GM19240 (cell line): ENCODE results near the gene TECR.
"Not testable (repeated sequence)": the region's sequence is repeated elsewhere in the genome, so short reads cannot be mapped to it uniquely, and the experiment has no call there.

Source experiments
- DNase-seq: peaks from one replicate; pipeline ENCODE4 v3.0.0; 2011; ENCODE audit warnings: low spot score; ENCODE audit not compliant: insufficient read length

TECR gene

DNA sequence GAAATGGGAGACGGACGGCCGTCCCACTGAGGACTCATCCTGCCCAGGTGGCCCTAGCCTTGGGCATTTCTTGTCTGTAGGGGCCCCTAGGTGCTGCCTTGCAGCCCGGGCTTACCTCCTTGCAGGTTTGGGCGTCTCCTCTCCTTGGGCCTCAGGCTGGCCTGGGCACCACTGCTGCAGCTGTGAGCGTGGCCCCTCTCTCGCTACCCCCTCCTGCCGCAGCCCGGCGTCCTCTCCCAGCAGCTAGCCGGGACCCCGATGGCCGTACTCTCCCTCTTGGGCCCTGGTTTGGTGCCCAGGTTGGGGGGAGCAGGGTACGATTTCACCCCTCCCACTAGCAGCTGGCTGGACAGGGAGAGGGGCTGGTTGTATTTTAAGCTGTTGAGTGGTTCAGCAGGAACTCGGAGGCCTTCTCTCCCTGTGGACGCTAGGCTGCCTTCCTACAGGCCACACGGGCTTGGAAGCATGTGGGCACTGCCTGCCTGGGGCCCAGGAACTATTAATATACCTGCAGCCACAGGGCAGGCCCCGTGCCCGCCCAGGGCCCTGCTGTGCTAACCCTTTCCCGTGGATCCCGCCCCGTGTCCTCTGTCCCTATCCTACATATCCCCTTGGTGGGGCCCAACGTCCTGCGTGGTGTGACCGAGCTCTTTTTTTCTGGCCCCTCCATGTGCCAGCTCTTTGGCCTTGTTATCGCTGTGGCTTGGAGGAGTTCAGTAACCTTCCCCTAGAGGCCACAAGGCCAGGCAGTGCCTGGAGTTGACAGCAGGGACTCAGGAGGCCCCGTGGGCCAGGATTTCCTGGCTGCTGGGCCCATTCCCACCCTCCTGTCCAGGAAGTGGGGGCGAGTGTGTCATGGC, 30.8 kb downstream of the TECR start:
- DNase-seq: no peak

DNA sequence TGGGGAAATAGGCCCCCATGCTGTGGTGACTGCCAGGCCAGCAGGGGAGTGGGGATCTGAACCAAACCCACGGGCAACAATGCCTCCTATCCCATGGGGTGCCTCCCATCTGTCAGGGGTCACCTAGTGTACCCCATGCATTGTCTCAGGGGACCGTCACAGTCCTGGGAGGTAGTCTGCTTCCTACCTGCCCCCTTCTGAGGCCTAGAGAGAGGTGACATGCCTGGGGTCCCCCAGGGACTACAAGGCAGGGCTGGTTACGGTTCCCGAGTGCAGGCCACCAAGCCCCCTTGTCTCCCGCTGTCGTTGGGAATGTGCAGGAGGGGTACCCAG, 31.3 kb downstream of the TECR start:
- DNase-seq: no peak

DNA sequence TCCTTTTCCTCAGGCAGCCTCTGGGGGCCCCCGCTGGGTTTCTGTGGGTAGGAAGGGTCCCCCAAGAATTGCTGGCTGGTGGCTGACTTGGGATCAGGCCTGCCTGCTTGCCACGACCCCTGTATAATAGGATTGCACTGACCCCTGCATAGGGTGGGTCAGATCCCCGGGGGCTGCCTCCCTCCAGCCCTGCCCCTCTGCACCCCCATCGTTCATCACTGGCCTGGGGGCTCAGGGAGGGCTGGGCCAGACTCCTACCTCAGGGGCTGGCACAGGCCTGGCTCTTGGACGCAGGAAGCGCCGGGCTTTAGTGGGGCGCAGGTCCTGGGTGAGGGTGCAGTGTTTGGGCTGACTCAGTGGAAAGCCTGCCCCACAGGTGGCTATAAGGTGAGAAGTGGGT, 31.9 kb downstream of the TECR start:
- DNase-seq: no peak

DNA sequence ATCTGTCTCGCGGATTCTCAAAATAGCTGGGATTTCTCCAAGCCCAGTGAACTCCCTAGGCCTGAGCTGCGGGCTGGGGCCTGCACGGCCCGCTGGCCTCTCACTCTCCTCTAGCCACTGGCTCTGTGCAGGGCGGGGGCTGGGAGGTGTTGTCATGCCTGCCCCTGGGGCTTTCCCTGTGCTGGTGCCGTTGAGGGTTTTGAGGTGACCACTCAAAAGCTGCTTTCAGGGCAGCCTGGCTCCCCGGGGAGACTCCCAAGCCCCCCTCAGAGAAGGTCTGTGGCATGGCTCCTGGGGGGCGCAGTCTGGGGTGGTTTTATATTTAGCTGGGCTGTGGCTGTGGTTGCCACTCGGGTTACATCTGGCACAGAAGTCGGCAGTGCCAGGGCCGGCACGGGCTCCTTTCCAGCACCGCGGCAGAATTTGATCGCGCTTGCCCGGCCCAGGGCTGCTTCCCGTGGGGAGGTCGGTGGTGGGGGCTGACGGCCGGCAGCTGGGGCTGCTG, 32.5 kb downstream of the TECR start:
- DNase-seq: no peak

DNA sequence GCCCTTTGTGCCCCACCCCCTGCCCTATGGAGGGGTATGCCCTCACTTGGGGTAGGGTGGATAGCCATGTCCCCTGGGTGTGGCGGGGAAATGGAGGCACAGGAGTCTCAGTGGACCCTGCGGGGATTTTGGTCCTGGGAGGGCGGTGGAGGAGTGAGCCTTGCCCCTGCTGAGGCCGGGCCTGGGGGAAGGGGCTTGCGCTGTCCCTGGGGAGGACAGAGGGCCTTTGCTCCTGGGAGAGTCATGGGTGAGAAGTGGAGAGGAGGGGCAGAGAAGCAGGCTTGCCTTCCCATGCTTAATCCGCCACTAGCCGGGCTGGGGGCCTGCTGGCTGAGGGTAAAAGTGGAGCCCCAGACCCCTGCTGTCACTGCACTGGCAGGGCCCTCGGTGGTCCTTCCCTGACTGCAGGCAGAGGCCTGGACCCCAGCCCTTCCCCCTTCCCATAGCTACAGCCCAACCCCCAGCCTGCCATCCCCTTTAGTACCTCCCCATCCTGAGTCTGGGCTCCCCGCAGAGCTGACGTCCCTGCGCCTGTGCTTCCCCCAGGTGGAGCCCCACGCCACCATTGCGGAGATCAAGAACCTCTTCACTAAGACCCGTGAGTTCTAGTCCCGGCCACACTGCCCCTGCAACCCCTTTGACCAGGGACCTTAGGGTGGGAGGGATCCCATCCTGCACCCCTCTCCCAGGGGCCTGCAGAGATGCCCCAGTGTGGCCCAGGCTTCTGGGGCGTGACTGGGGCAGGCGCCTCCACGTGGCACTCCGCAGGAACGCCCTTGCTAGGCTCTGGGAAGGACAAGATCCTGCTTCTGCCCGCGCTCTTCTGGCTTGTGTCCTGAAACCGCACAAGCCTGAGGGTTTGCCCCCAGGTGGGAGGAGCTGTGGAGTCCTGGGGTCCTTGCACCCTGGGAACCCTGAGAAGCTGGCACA, 33.5 kb downstream of the TECR start:
- no peak for DNase-seq

DNA sequence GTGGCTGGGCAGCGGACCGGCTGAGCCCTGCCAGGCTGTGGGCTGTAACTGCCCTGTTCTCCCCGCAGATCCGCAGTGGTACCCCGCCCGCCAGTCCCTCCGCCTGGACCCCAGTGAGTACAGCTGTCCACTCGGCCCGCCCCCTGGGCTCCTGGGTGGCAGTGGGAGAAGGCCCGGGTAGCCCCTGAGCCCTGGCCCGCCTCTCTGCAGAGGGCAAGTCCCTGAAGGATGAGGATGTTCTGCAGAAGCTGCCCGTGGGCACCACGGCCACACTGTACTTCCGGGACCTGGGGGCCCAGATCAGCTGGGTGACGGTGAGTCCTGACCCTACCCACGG, 34.2 kb downstream of the TECR start:
- DNase-seq: no peak

DNA sequence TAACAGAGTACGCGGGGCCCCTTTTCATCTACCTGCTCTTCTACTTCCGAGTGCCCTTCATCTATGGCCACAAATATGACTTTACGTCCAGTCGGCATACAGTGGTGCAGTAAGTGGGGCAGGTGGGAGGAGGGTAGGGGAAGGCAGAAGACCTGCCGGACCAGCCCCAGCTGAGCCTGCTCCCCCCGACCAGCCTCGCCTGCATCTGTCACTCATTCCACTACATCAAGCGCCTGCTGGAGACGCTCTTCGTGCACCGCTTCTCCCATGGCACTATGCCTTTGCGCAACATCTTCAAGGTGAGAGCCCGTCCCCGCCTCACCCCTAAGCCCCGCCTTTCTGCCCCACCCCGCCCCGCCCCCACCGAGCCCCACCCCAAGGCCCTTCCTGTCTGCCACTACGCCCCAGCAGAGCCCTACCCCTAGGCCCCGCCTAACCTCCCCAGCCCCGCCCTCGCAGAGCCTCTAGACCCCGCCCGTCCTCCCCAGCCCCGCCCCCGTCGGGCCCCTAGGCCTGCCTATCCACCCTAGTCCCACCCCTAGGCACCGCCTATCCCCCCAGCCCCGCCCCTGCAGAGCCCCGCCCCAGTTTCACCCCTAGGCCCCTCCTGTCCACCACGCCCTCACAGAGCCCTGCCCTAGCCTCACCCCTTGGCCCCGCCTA, 34.7 kb downstream of the TECR start:
- DNase-seq: no peak

DNA sequence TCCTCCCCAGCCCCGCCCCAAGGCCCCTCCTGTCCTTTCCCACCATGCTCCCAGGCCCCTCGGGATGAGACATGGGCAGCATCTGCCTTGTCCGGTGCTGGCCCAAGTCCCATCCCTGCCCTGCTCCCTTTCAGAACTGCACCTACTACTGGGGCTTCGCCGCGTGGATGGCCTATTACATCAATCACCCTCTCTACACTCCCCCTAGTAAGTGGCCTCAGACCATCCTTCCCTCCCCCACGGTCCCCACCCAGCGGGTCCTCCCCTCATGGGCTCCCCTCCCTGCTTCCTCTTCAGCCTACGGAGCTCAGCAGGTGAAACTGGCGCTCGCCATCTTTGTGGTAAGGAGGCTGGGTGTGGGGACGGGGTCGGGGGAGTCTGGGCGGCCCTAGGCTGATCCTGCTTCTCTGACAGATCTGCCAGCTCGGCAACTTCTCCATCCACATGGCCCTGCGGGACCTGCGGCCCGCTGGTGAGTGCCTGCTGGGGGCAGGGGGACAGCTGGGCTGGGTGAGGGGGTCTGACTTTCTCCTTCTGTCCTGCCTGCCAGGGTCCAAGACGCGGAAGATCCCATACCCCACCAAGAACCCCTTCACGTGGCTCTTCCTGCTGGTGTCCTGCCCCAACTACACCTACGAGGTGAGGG, 35.4 kb downstream of the TECR start:
- not testable (repeated sequence) for DNase-seq

DNA sequence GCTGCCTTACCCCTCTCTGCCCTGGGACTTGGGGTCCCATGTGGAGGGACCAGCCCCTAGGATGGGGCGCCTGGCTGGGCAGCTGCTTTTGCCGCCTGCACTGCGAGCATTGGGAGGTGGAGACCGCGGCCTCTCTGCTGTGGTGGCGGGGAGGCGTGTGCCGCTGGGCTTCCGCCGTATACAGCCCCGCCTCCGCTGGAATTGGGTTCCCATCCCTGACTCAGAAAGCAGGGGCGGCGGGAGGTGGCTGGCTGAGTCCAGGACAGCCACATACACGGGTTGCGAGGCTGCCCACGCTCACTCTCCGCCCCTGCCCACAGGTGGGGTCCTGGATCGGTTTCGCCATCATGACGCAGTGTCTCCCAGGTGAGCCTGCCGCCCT, 35.9 kb downstream of the TECR start:
- no peak for DNase-seq

DNA sequence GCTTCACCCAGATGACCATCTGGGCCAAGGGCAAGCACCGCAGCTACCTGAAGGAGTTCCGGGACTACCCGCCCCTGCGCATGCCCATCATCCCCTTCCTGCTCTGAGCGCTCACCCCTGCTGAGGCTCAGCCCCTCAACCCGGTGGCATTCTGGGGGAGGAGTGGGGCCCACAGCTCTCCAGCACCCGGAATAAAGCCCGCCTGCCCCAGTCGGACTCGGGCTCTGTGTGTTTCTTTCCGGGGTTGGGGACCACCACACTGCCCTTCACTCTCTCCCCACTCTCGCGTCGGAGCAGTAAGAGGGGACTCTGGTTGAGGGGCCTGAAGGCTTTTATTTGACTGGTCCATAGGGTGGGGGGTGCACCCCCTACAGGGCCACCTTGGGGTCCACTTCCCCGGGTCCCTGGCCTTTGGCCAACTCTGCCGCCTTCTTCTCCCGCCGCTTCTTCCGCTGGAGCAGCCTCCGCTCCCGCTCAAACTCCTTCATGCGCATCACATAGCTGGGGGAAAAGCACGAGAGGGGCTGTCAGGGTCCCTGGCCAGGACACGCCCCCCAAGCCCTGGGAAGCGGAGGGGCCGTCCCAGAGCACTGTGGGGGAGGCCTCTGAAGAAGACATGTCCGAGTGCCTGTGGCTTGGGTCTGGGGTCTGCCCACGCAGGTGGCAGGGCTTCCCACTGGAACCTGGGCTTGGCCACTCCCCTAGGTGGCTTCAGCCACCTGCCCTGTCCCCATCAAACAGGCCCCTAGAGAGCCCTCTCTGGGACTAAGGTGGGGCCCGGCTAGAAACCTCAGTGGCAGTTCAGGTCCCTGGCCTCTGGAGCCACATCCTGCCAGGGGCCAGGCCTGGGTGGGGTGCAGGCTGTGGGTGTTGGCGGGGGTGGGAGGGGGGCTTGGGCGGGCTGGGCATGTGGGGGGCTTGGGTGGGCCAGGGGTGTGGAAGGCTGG, 36.6 kb downstream of the TECR start:
- DNase-seq: no peak

DNA sequence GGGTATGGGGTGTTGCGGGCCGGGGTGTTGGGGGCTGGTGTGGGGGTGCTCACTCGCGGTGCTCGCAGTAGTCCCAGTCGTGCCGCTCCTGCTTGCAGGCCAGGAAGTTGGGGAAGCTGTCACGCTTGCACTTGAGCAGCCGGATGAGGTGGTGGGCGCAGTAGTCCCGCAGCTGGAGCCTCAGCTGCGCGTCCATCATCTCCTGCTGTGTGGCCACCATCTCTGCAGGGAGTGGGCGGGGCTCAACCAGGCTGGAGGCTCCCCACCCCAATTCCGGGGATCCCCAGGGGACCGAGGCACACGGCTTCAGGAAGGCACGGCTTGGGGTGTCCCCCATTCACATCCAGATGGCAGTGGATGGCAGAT, 37.3 kb downstream of the TECR start:
- no peak for DNase-seq

DNA sequence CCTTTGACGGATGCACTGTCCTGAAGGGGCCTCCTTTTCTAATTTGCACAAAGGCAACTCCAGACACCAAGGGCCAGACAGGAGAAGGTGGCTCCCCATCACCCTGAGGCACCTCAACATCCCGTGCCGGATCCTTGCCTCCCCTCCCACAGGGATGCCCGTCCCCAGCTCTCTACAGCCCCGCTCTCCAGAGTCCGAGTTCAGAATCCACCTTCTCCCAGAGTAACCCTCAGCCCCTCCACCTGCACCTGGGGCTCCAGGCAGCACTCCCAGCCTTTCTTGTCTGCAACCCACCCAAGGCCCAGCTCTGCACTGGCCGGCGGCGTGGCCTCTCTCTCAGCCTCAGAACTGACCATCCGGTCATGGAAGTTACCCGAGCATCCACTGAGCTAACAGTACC, 37.7 kb downstream of the TECR start:
- DNase-seq: no peak

DNA sequence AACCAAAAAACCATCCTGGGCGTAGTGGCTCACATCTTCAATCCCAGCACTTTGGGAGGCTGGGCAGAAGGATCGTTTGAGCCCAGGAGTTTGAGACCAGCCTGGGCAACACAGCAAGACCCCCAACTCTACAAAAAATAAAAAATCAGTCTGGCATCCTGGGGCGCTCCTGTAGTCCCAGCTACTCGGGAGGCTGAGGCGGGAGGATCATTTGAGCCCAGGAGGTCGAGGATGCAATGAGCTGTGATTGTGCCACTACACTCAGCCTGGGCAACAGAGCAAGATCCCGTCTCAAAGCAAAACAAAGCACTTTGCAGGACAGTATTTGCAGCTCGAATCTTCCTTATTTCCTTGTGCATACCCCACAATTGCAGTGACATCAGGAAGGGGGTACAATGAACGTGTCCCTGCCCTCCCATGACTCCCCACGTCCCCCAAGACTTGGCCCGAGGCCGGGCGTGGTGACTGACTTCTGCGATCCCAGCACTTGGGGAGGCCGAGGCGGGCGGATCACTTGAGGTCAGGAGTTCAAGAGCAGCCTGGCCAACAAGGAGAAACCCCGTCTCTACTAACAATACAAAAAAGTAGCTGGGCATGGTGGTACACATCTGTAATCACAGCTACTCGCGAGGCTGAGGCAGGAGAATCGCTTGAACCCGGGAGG, 41.6 kb downstream of the TECR start:
- DNase-seq: no peak

DNA sequence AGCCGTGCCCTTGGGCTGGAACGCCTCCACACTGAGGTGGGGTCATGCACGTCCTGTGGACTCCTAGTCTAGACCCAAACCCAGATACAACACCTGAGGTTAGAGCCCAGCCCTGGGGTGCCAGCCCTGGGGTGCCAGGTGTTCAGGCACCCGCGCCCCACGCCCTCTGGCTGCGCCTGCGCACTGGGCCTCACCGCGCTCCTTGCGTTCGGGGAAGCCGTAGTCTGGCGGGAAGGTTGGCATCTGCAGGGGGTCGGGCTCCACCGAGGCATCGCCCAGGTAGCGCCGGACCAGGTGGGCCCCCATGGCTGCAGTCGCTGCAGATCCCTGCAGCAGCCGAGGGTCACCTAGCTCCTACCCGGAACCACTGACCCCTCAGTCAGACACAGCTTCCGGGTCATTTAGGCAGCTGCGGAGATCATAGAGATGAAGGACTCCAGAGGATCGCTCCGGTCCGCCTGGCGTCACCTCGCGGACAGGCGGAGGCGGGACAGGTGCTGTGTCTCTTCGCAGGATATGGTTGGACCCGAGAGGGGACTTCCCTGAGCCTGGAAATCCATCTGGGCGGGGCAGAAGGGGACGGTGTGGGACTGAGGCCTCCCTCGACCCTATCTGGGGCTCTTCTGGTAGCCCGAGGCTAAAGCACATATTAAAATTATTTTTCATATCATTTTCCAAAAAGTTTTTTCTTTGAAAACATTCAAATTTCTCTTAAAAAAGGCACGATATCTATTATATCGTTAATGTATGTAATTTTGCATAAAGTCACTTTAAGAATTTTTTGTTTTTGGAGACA, 42.5 kb downstream of the TECR start, which contains the start of gene NDUFB7:
Gene NDUFB7 (minus strand): TSS at position 372 of the 796 bp plus-strand sequence. CDS start 66 bp downstream, at position 306.
- peak; percentile 68 for DNase-seq

DNA sequence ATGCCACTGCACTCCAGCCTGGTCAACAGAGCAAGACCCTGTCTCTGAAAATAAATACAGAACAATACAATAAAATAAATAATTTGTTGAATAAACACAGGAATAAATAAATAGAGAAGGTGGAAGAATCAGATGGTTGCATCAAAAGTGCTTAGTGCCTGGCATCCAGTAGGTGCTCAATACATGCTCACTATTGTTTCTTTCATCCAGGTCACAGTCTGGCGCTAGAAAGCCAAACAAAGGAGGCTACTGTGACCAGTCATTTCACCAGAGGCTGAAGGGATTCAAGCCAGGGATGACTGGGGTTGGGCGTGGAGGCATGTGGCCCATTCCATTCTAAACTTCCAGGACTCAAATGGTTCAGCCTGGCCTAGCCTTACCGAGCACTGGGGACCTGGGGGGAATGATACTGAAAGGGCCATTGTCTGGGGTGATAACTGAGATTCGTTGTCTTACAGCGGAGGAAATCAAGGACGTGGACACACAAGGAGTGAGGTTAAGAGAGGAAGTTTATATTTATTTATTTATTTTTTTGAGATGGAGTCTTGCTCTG, 46.1 kb downstream of the TECR start:
- DNase-seq: no peak

DNA sequence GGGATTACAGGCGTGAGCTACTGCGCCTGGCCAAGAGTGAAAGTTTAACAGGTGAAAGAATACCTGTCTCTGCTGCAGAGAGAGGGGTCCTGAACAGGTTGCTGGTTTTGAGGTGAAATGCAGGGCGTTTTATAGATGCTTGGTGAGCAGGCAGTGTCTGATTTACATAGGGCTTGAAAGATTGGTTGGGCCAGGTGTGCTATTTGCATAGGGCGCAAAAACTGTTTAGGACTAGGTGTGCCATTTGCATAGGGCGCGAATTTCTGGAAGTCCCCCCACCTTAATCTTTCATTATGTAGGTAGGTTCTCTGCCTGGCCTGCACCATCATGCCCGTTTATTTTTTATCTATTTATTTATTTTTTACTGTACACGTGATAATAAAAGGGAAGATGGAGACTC, 47.0 kb downstream of the TECR start:
- DNase-seq: no peak

DNA sequence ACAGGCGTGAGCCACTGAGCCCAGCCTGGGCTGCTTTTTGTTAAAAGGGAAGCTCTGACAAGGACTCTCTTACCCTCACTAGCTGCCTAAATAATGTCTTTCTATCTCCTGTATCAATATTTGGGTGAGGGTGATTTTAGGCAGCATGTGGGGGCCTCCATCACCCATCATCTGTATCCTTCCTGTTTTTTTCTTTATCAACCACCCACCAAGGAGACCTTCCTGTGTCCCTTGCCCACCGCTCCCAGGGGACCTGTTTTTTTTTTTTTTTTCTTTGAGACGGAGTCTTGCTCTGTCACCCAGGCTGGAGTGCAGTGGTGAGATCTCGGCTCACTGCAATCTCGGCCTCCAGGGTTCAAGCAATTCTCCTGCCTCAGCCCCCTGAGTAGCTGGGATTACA, 47.9 kb downstream of the TECR start:
- no peak for DNase-seq

DNA sequence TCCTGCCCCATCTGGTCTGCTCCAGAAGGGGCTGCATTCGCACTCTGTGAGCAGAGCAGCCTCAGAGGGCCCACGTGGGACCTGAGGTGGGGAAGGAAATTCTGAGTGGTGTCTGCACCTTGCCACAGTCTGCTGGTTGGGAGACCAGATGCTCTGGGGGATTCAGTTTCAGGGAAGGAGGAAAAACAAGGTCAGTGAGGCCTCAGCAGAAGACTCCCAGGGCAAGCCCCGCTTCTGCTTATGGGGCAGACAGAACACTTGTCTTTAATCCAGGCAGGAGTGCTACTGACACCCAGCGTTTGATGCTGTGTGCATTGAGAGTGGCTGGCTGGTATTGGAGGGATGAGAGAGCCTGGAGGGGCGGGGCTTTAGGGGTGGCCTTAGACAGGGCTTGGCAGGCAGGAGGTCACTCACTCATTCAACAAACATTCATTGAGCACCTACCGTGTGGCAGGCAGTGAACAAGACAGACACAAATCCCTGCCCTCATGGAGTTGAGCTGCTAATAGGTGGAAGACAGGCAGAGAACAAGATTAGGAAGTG, 48.6 kb downstream of the TECR start:
- DNase-seq: no peak
